ENCODE measurements around the gene INO80D. TPM values are rescaled to one million over a fixed set of nuclear protein-coding genes. Genes with fewer than 3 reads are reported as not detected.

The INO80D gene
- total RNA-seq, 1 experiment from 2014 or later = 20.2 TPM

DNA sequence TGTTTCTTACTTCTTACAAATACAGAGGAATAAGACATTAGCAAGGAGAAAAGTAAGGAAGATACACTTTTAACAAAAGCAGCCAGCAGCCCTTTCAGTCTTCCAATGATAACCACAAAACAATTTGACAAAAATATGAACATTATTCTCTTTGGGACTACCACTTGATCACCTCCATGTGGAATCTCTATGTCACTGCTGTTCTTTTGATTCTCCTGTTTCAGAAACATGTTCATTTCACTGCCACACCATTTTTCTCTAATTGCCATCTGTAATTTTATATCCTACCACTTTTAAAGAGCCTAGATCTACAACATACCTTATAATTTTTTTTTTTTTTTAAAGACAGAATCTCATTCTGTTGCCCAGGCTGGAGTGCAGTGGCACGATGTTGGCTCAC, 10.9 kb downstream of the INO80D start:
- H3K4me3 Mint-ChIP-seq (ENCODE audit: low read depth, unreplicated experiment) = no peak overlapping the region
- no peaks in the 10 kb centered on the region for H3K36me3 Mint-ChIP-seq (ENCODE audit: insufficient read depth, unreplicated experiment)
- H3K27me3 Mint-ChIP-seq (ENCODE audit: unreplicated experiment) = no peaks in the 10 kb centered on the region
- no peak for DNase-seq
- BruUV-seq (replicated peaks) = no TSS peak
- TF ChIP-seq, protein P1, sequence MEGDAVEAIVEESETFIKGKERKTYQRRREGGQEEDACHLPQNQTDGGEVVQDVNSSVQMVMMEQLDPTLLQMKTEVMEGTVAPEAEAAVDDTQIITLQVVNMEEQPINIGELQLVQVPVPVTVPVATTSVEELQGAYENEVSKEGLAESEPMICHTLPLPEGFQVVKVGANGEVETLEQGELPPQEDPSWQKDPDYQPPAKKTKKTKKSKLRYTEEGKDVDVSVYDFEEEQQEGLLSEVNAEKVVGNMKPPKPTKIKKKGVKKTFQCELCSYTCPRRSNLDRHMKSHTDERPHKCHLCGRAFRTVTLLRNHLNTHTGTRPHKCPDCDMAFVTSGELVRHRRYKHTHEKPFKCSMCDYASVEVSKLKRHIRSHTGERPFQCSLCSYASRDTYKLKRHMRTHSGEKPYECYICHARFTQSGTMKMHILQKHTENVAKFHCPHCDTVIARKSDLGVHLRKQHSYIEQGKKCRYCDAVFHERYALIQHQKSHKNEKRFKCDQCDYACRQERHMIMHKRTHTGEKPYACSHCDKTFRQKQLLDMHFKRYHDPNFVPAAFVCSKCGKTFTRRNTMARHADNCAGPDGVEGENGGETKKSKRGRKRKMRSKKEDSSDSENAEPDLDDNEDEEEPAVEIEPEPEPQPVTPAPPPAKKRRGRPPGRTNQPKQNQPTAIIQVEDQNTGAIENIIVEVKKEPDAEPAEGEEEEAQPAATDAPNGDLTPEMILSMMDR (IDR thresholded peaks at IDR 0.05; ENCODE audit: unreplicated experiment) = no peak
- H3K27ac Mint-ChIP-seq (ENCODE audit: unreplicated experiment) = no peak overlapping the region
- intact Hi-C loops (cut with micrococcal nuclease; ENCODE audit: unreplicated experiment) = no loop called here
- H3K9me3 Mint-ChIP-seq (ENCODE audit: low read depth, unreplicated experiment) = no peaks in the 10 kb centered on the region
- CTCF ChIA-PET = no interaction called here
- H3K4me1 Mint-ChIP-seq (ENCODE audit: low read depth, unreplicated experiment) = peaks cover 22% of the 10 kb centered on the region

DNA sequence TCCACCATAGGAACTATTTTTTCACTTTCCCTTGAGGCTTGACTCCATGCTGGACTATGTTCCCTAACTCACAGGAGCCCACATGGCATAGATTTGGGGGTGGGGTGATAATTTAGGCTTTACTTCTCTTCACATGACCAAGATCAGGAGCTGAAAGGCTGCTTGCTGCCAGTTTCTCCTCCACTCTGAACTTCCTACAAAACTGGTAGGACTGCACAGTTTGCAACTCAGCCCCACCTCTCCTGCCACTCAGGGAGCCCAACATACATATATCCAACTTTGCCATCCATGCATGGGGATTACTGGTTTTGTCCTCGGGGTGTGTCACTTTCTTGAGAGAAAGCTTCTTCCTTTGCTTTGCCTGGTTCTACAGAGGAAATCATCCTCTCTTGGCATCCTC, 14.2 kb downstream of the INO80D start:
- TF ChIP-seq, protein P1 (IDR thresholded peaks at IDR 0.05; ENCODE audit: unreplicated experiment) = no peak
- Mint-ChIP-seq H3K4me1 (ENCODE audit: low read depth, unreplicated experiment) (peaks cover 12% of the 10 kb centered on the region), H3K27me3 (ENCODE audit: unreplicated experiment) (no peaks in the 10 kb centered on the region), H3K4me3 (ENCODE audit: low read depth, unreplicated experiment) (no peak overlapping the region), H3K9me3 (ENCODE audit: low read depth, unreplicated experiment) (no peaks in the 10 kb centered on the region), H3K36me3 (ENCODE audit: insufficient read depth, unreplicated experiment) (no peaks in the 10 kb centered on the region), H3K27ac (ENCODE audit: unreplicated experiment) (no peak overlapping the region)
- CTCF ChIA-PET = interaction anchor here (2.0 kb wide), 1 partner anchor 12 kb away, joined by 4 read pairs; no protein-coding TSS in a partner anchor
- intact Hi-C loops (cut with micrococcal nuclease; ENCODE audit: unreplicated experiment) = no loop called here
- DNase-seq = no peak
- no TSS peak for BruUV-seq (replicated peaks)

DNA sequence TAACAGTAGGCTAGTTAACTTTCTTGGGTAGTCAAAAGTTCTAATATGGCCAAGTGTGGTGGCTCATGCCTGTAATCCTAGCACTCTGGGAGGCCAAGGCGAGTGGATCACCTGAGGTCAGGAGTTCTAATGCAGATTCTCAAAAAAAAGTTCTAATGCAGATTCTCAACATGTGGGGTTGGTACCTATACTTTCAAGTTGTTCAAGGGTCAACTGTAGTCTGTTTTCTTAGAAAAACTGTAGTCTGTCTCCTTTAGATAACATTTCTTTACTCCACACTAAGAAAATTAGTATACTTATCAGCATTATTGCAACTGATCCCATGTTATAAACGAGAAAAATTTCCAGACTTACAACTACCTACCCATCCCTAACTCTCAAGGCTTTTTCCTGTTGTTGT, 16.6 kb downstream of the INO80D start:
- DNase-seq = no peak
- intact Hi-C loops (cut with micrococcal nuclease; ENCODE audit: unreplicated experiment) = no loop called here
- Mint-ChIP-seq H3K27ac (ENCODE audit: unreplicated experiment) (no peak overlapping the region), H3K9me3 (ENCODE audit: low read depth, unreplicated experiment) (no peaks in the 10 kb centered on the region), H3K27me3 (ENCODE audit: unreplicated experiment) (no peaks in the 10 kb centered on the region), H3K36me3 (ENCODE audit: insufficient read depth, unreplicated experiment) (no peaks in the 10 kb centered on the region), H3K4me1 (ENCODE audit: low read depth, unreplicated experiment) (peaks cover 12% of the 10 kb centered on the region), H3K4me3 (ENCODE audit: low read depth, unreplicated experiment) (no peak overlapping the region)
- CTCF ChIA-PET = no interaction called here
- TF ChIP-seq, protein P1 (IDR thresholded peaks at IDR 0.05; ENCODE audit: unreplicated experiment) = no peak
- no TSS peak for BruUV-seq (replicated peaks)

DNA sequence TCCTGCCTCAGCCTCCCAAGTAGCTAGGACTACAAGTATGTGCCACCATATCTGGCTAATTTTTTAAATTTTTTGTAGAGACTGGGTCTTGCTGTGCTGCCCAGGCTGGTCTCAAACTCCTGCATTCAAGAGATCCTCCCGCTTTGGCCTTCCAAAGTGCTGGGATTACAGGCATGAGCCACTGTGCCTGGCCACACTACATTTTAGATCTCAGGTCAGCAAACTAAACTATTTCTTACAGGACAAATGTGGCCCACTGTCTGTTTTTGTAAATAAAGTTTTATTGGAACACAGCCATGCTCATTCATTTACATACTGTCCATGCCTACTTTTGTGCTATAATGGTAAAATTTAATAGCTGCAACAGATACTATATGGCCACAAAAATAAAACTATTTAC, 17.8 kb downstream of the INO80D start:
- Mint-ChIP-seq H3K4me1 (ENCODE audit: low read depth, unreplicated experiment) (peaks cover 12% of the 10 kb centered on the region), H3K27ac (ENCODE audit: unreplicated experiment) (no peak overlapping the region), H3K36me3 (ENCODE audit: insufficient read depth, unreplicated experiment) (no peaks in the 10 kb centered on the region), H3K4me3 (ENCODE audit: low read depth, unreplicated experiment) (no peak overlapping the region), H3K27me3 (ENCODE audit: unreplicated experiment) (no peaks in the 10 kb centered on the region), H3K9me3 (ENCODE audit: low read depth, unreplicated experiment) (no peaks in the 10 kb centered on the region)
- DNase-seq = no peak
- intact Hi-C loops (cut with micrococcal nuclease; ENCODE audit: unreplicated experiment) = no loop called here
- BruUV-seq (replicated peaks) = no TSS peak
- TF ChIP-seq, protein P1 (IDR thresholded peaks at IDR 0.05; ENCODE audit: unreplicated experiment) = no peak
- CTCF ChIA-PET = no interaction called here
